B cell (primary cell): ENCODE results near the gene TMEM255B. TPM values are rescaled to one million over a fixed set of nuclear protein-coding genes. Genes with fewer than 3 reads are reported as not detected.

Experiments
- ATAC-seq: fragments of 200-7000 bp; cut with Tn5 transposase; one replicate; pipeline ENCODE4 v1.10.0; 2021; ENCODE audit warnings: low read depth, mild to moderate bottlenecking, moderate number of reproducible peaks, moderate library complexity
- CTCF ChIA-PET: fragments of 350-600 bp; sonication (Branson Sonifier 250); formaldehyde crosslinking; loops from one replicate; lab custom pipeline; 2021; ENCODE audit warnings: antibody characterized with exemption, inconsistent platforms; lab: Charles Lee
- POLR2A ChIA-PET: fragments of 350-600 bp; sonication (Branson Sonifier 250); formaldehyde crosslinking; loops from one replicate; lab custom pipeline; 2021; ENCODE audit warnings: antibody characterized with exemption; lab: Charles Lee
- DNase-seq: peaks from one replicate; pipeline ENCODE4 v3.0.0; 2013
- H2AFZ ChIP-seq: 2 replicates; pipeline ENCODE4 v1.6.1; 2012; ENCODE audit warnings: mild to moderate bottlenecking, low read depth, low read length; ENCODE audit not compliant: insufficient read depth, poor library complexity, severe bottlenecking
- H3K27ac ChIP-seq, 2 donors: 1 replicate in 1 of 2; 2 replicates in 1 of 2; pipeline ENCODE4 v1.5.1; 2012 to 2013; ENCODE audit warnings: low read length in 2 of 2, mild to moderate bottlenecking in 2 of 2, moderate library complexity in 1 of 2
- H3K27me3 ChIP-seq, 4 experiments: fragments of 200-600 bp in 1 of 4; sonication (generic) in 1 of 4; replicated peaks in 1 of 4; 1 replicate in 2 of 4; 2 replicates in 2 of 4; pipeline versions ENCODE4 v1.6.1 to v1.7.0; 2013 to 2016; ENCODE audit warnings: low read length in 3 of 4, mild to moderate bottlenecking in 2 of 4, mixed read lengths in 1 of 4, moderate library complexity in 1 of 4; ENCODE audit not compliant: insufficient read depth in 4 of 4, control insufficient read depth in 3 of 4; ENCODE audit errors: control extremely low read depth in 1 of 4
- H3K36me3 ChIP-seq, 2 experiments: replicated peaks in 1 of 2; 1 replicate in 1 of 2; 2 replicates in 1 of 2; pipeline versions ENCODE4 v1.6.1 to v1.7.1; 2013; ENCODE audit warnings: low read length in 1 of 2; ENCODE audit not compliant: insufficient read depth in 2 of 2, control insufficient read depth in 1 of 2; ENCODE audit errors: control extremely low read depth in 1 of 2, extremely low read depth in 1 of 2
- H3K4me1 ChIP-seq, 2 donors: fragments of 200-600 bp in 1 of 2; sonication (generic) in 1 of 2; 1 replicate in 1 of 2; 2 replicates in 1 of 2; pipeline versions ENCODE4 v1.5.1 to v1.6.1; 2013 to 2017; ENCODE audit warnings: low read length in 2 of 2; ENCODE audit not compliant: control insufficient read depth in 2 of 2, insufficient read depth in 2 of 2
- H3K4me2 ChIP-seq: replicated peaks from 2 replicates; pipeline ENCODE3; 2012; ENCODE audit warnings: mild to moderate bottlenecking, low read depth, low read length; ENCODE audit not compliant: poor library complexity, severe bottlenecking
- H3K4me3 ChIP-seq, 5 experiments: fragments of 200-600 bp in 1 of 5; sonication (generic) in 1 of 5; 1 replicate in 3 of 5; 2 replicates in 2 of 5; pipeline versions ENCODE4 v1.5.1 to v1.7.0; 2011 to 2016; ENCODE audit warnings: low read length in 4 of 5, mild to moderate bottlenecking in 4 of 5, low read depth in 2 of 5, control low read depth in 1 of 5, moderate library complexity in 1 of 5; ENCODE audit not compliant: insufficient read depth in 1 of 5; ENCODE audit errors: control extremely low read depth in 1 of 5, extremely low read depth in 1 of 5
- H3K79me2 ChIP-seq: fragments of 200-600 bp; sonication (generic); one replicate; pipeline ENCODE4 v1.6.0; 2016; ENCODE audit warnings: low read length; ENCODE audit not compliant: control insufficient read depth, insufficient read depth
- H3K9ac ChIP-seq: fragments of 200-600 bp; sonication (generic); 2 replicates; pipeline ENCODE4 v1.6.1; 2017; ENCODE audit warnings: mild to moderate bottlenecking, low read length, moderate library complexity
- H3K9me3 ChIP-seq, 3 donors: one replicate each; pipeline versions ENCODE4 v1.6.1 to v1.7.1; 2013; ENCODE audit warnings: low read length in 2 of 3; ENCODE audit not compliant: control insufficient read depth in 2 of 3, insufficient read depth in 1 of 3; ENCODE audit errors: control extremely low read depth in 1 of 3
- H4K20me1 ChIP-seq: 2 replicates; pipeline ENCODE4 v1.6.0; 2012; ENCODE audit warnings: mild to moderate bottlenecking, low read length; ENCODE audit not compliant: insufficient read depth, control insufficient read depth, poor library complexity, severe bottlenecking
- H3K27ac Mint-ChIP-seq: one replicate; pipeline ENCODE4 v1.8.0; 2021; ENCODE audit warnings: mixed read lengths
- H3K27me3 Mint-ChIP-seq: one replicate; pipeline ENCODE4 v1.8.0; 2021; ENCODE audit warnings: mixed read lengths
- H3K4me1 Mint-ChIP-seq: one replicate; pipeline ENCODE4 v1.8.0; 2021; ENCODE audit warnings: mixed read lengths
- H3K4me3 Mint-ChIP-seq: one replicate; pipeline ENCODE4 v1.8.0; 2021; ENCODE audit warnings: mixed read lengths
- H3K9me3 Mint-ChIP-seq: one replicate; pipeline ENCODE4 v1.8.0; 2022; ENCODE audit warnings: mixed read lengths; ENCODE audit not compliant: insufficient read depth
- CTCF ChIP-seq: fragments of 200-600 bp; IDR thresholded peaks from one replicate; pipeline ENCODE4 v1.8.0; 2022; ENCODE audit warnings: antibody characterized with exemption, mild to moderate bottlenecking
- EZH2 ChIP-seq: IDR thresholded peaks from 2 replicates; pipeline ENCODE4 v1.6.1; 2012; ENCODE audit warnings: borderline replicate concordance, low read depth, mild to moderate bottlenecking, moderate library complexity, low read length; ENCODE audit not compliant: insufficient read depth, poor library complexity, severe bottlenecking
- WGBS: methylation state at CpG from one replicate; pipeline ENCODE4 v1.1.5; 2013; ENCODE audit warnings: missing lambda C conversion rate; ENCODE audit not compliant: insufficient coverage; 5-methylcytosine and 5-hydroxymethylcytosine counted together
- intact Hi-C: fragments of 100-400 bp; cut with micrococcal nuclease; formaldehyde crosslinking; loops from one replicate; pipeline ENCODE4 v1.10.0; 2022
- polyA plus RNA-seq: library from polyadenylated mRNA; depleted of rRNA; stranded (reverse); fragments of >200 nt; gene quantifications from 2 replicates; pipeline ENCODE4 v1.2.3, GENCODE V29; 2012
- total RNA-seq, 2 donors: library from RNA; stranded (reverse); fragments of 120-200 nt in 1 of 2; gene quantifications; 1 replicate in 1 of 2; 2 replicates in 1 of 2; pipeline versions ENCODE4 v1.2.3 to v1.2.4, GENCODE V29; 2013 to 2022

The TMEM255B gene
- total and polyA plus RNA-seq, 2 donors (not counting 1 experiment from before 2014, with no cell fraction given), result 2.1 to 8.2 TPM

DNA sequence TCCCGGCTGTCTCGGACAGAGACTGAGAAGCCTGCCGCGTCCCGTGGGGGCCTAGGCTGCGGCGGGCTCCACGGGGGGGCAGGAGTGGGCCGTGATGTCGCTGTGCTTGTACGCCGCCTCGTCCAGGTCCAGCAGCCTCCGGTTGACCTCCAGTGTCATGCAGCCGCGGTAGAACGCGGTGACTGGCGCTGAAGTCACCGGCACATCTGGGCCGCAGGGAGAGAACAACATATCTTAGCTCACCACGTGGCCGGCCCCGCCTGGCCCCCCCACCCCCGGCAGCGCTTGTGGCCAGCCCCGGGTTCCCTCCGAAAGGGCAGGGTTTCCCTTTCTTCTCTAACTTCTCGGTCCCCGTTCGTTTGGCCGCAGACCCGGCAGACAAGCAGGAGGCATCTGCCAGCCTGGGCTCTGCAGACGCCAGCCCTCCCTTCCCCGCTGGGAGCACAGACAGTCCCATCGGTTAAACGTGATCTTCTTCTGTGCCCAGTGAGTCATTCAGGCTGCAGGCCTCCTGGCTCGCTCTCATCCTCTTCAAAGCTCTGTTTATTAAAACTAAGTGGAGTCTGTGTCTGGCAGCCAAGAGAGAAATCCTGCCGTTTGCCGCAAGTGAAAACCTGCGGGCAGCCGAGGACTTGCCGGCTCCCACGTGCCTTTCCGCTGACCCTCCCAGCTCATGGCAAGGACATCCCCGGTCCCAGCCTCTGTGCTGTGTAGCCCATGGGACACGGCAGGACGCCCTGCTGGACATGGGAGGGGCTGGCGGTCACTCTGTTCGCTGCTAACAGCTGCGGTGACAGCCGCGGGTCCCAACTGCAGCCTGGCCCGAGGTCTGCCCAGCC is 62.0 kb downstream of the TMEM255B start:
- H3K9me3 Mint-ChIP-seq, result no peaks in the 10 kb centered on the region
- intact Hi-C loops, result no loop called here
- Histone ChIP-seq H3K4me2 (no peak overlapping the region), H3K9me3 (peaks cover 0 to 35% (median 0%) of the 10 kb centered on the region in 3 donors), H4K20me1 (peaks cover 79% of the 10 kb centered on the region), H3K79me2 (peaks cover 72% of the 10 kb centered on the region), H2AFZ (no peak overlapping the region), H3K4me3 (no peak overlapping the region), H3K4me1 (peaks cover 9 to 10% of the 10 kb centered on the region in 2 donors), H3K9ac (no peak overlapping the region), H3K27me3 (no peaks in the 10 kb centered on the region), H3K27ac (no peak overlapping the region), H3K36me3 (peaks cover 0 to 3% of the 10 kb centered on the region in 2 experiments)
- 96% methylated on average over 54 of the region's 54 CpGs for WGBS
- H3K4me1 Mint-ChIP-seq, result peaks cover 15% of the 10 kb centered on the region
- no peak for DNase-seq
- ChIA-PET POLR2A (no interaction called here), CTCF (no interaction called here)
- H3K4me3 Mint-ChIP-seq, result no peak overlapping the region
- ATAC-seq, result no peak
- H3K27me3 Mint-ChIP-seq, result no peaks in the 10 kb centered on the region
- TF ChIP-seq CTCF (no peak), EZH2 (no peak)
- no peak overlapping the region for H3K27ac Mint-ChIP-seq

GRCh38 chr13:113821847-113822246 is 62.8 kb downstream of the TMEM255B start:
- ChIA-PET POLR2A (no interaction called here), CTCF (no interaction called here)
- H3K36me3 ChIP-seq, result peaks cover 0 to 4% of the 10 kb centered on the region in 2 experiments
- no peak overlapping the region for H3K4me2 ChIP-seq
- no peak for DNase-seq
- H3K4me3 ChIP-seq, result no peak overlapping the region
- WGBS, result 99% methylated on average over 24 of the region's 24 CpGs
- ATAC-seq, result no peak
- no peak overlapping the region for H2AFZ ChIP-seq
- H3K9me3 Mint-ChIP-seq, result no peaks in the 10 kb centered on the region
- peaks cover 72% of the 10 kb centered on the region for H4K20me1 ChIP-seq
- no peaks in the 10 kb centered on the region for H3K27me3 ChIP-seq
- no peak overlapping the region for H3K9ac ChIP-seq
- TF ChIP-seq EZH2 (no peak), CTCF (no peak)
- H3K79me2 ChIP-seq, result peaks cover 64% of the 10 kb centered on the region
- no peak overlapping the region for H3K27ac ChIP-seq
- peaks cover under 1 to 2% of the 10 kb centered on the region in 2 donors for H3K4me1 ChIP-seq
- H3K4me3 Mint-ChIP-seq, result no peak overlapping the region
- no peaks in the 10 kb centered on the region for H3K27me3 Mint-ChIP-seq
- H3K27ac Mint-ChIP-seq, result no peak overlapping the region
- H3K4me1 Mint-ChIP-seq, result peaks cover 6% of the 10 kb centered on the region
- peaks cover 0 to 35% (median 0%) of the 10 kb centered on the region in 3 donors for H3K9me3 ChIP-seq
- intact Hi-C loops, result no loop called here
